Effector memory CD8-positive, alpha-beta T cell (primary cell): Measurements from ENCODE around the gene HLA-DQA1.
A peak's percentile ranks its signal among the peaks of the same experiment; 100 is the strongest.
"Not testable (repeated sequence)": the region's sequence is repeated elsewhere in the genome, so short reads cannot be mapped to it uniquely, and the experiment has no call there.

Experiments
- ATAC-seq: fragments of 150-1000 bp; cut with Tn5 transposase; replicated peaks from 2 replicates; pipeline ENCODE4 v1.10.0; 2021; ENCODE audit warnings: mild to moderate bottlenecking, moderate library complexity
- DNase-seq, 3 experiments: peaks; one replicate each; pipeline ENCODE4 v3.0.0; 2021
- H3K27ac Mint-ChIP-seq, 2 donors: one replicate each; pipeline ENCODE4 v1.8.0; 2022; ENCODE audit warnings: mild to moderate bottlenecking in 2 of 2, mixed read lengths in 2 of 2, moderate library complexity in 2 of 2
- H3K27me3 Mint-ChIP-seq, 2 donors: one replicate each; pipeline ENCODE4 v1.8.0; 2022; ENCODE audit warnings: mixed read lengths in 2 of 2
- H3K36me3 Mint-ChIP-seq: one replicate; pipeline ENCODE4 v1.8.0; 2022; ENCODE audit warnings: mild to moderate bottlenecking, moderate library complexity, mixed read lengths; ENCODE audit not compliant: insufficient read depth
- H3K4me1 Mint-ChIP-seq, 2 donors: one replicate each; pipeline ENCODE4 v1.8.0; 2022; ENCODE audit warnings: low read depth in 2 of 2, mixed read lengths in 2 of 2
- H3K4me3 Mint-ChIP-seq, 2 donors: one replicate each; pipeline ENCODE4 v1.8.0; 2022; ENCODE audit warnings: mild to moderate bottlenecking in 2 of 2, mixed read lengths in 2 of 2, moderate library complexity in 2 of 2
- H3K9me3 Mint-ChIP-seq, 2 donors: one replicate each; pipeline ENCODE4 v1.8.0; 2022; ENCODE audit warnings: mixed read lengths in 2 of 2

Gene HLA-DQA1

GRCh38 chr6:32627831-32628230 is 9.4 kb upstream of the HLA-DQA1 start:
- peak in 2 of 3 experiments; percentile 42 to 69 for DNase-seq
- H3K4me3 Mint-ChIP-seq: peak overlapping the region; percentile 17 to 53
- no peaks in the 10 kb centered on the region for H3K9me3 Mint-ChIP-seq
- no peak for ATAC-seq
- peaks cover 18 to 28% of the 10 kb centered on the region in 2 donors for H3K4me1 Mint-ChIP-seq
- peaks cover 6% of the 10 kb centered on the region for H3K36me3 Mint-ChIP-seq
- H3K27ac Mint-ChIP-seq: peak overlapping the region; percentile 64 to 89
- no peaks in the 10 kb centered on the region for H3K27me3 Mint-ChIP-seq

DNA sequence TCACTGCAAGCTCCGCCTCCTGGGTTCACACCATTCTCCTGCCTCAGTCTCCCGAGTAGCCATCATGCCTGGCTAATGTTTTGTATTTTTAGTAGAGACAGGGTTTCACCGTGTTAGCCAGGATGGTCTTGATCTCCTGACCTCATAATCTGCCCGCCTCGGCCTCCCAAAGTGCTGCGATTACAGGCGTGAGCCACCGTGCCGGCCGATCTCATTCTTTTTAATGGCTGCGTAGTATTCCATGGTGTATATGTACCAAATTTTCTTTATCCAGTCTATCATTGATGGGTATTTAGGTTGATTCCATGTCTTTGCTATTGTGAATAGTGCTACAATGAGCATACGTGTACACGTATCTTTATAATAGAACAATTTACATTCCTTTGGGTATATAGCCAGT is 7.4 kb upstream of the HLA-DQA1 start:
- H3K36me3 Mint-ChIP-seq, H3K9me3 Mint-ChIP-seq, ATAC-seq, H3K4me3 Mint-ChIP-seq, H3K27ac Mint-ChIP-seq, DNase-seq, H3K27me3 Mint-ChIP-seq: not testable (repeated sequence)
- H3K4me1 Mint-ChIP-seq: peaks cover 11 to 12% of the 10 kb centered on the region in 2 donors

- peaks cover 14% of the 10 kb centered on the region for H3K36me3 Mint-ChIP-seq
- no peak overlapping the region for H3K27ac Mint-ChIP-seq
- peaks cover 0 to 26% of the 10 kb centered on the region in 2 donors for H3K27me3 Mint-ChIP-seq
- ATAC-seq: no peak
- H3K4me1 Mint-ChIP-seq: peaks cover 7 to 21% of the 10 kb centered on the region in 2 donors
- no peak overlapping the region for H3K4me3 Mint-ChIP-seq
- H3K9me3 Mint-ChIP-seq: no peaks in the 10 kb centered on the region
- no peak for DNase-seq
Measured at GRCh38 chr6:32635526-32636123, 1.6 kb upstream of the HLA-DQA1 start.

DNA sequence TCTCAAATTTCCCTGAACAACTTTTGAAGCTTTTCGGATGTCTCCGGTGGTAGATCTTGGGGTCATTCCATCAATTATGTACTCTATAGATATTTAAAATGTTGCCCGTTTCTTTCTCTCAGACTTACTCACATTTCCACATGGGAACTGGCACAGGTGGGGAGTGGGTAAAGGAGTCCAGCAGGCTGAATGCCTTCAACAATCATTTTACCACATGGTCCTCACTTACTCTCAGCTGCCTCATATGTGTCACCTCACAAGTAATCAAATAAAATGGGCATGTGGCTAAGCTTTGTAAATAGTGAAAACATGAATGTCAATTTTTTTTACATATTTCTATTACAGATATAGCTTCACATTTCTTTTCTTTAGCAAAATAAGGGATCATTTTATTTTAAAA is 677 bp downstream of the HLA-DQA1 start:
- Mint-ChIP-seq H3K9me3 (no peaks in the 10 kb centered on the region), H3K36me3 (peaks cover 24% of the 10 kb centered on the region), H3K4me3 (peak overlapping the region; percentile 42 to 79), H3K4me1 (peaks cover 21 to 43% of the 10 kb centered on the region in 2 donors), H3K27me3 (peaks cover 0 to 26% of the 10 kb centered on the region in 2 donors), H3K27ac (peak overlapping the region; percentile 26 to 80)
- no peak for ATAC-seq
- DNase-seq: no peak

- H3K4me1 Mint-ChIP-seq: peaks cover 21 to 48% of the 10 kb centered on the region in 2 donors
- no peaks in the 10 kb centered on the region for H3K9me3 Mint-ChIP-seq
- peaks cover 24% of the 10 kb centered on the region for H3K36me3 Mint-ChIP-seq
- H3K27ac Mint-ChIP-seq: peak overlapping the region; percentile 26 to 80
- ATAC-seq (no peak), DNase-seq (no peak)
- H3K27me3 Mint-ChIP-seq: peaks cover 0 to 26% of the 10 kb centered on the region in 2 donors
- H3K4me3 Mint-ChIP-seq: peak overlapping the region; percentile 42 to 79
Measured at GRCh38 chr6:32638532-32639219, 1.5 kb downstream of the HLA-DQA1 start.

DNA sequence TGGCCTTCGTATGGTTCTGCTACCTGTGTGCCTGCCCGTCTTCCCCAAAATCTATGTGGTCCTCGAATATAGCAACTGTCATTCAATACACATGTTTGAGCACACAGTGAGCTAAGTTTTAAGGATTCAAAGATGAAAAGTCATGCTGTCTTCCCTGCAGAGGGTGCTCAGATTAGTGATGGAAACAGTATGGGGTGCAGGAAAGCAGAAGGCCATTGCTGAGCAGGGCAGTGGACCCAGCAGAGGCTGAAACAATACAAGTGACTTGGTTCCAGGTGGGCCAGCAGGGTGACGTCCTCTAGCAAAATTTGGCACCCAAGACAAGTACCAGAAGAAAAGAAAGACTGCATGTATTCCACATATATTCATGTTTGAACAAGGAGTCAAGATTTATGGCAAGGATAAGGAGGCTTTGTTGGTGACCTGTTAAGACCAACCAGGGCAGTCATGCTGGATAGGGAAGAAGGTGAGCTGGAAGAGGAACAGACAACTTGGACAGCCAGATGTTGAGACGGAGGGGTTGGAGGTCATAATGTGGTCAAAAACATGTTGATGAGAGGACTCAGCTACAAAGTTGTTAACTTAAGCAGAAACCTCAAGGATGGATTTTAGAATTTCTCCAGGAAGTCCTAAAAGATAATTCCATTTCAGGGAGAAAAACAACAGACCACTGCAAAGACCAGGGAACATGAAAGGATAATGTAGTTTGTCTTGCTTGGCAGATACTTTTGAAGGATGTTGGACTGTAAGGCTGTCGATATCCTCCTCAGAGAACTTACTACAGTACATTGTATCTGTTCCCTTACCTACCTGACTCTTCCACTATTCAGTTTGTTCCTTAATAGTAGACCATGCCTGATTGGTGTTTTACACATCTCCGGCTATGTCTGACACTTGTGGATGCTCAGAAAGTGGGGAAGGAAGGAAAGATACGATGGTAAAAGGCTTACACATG is 2.5 kb downstream of the HLA-DQA1 start:
- DNase-seq (no peak), ATAC-seq (no peak)
- peaks cover 0 to 22% of the 10 kb centered on the region in 2 donors for H3K27me3 Mint-ChIP-seq
- H3K4me3 Mint-ChIP-seq: peak overlapping the region; percentile 42 to 79
- H3K36me3 Mint-ChIP-seq: peaks cover 26% of the 10 kb centered on the region
- no peaks in the 10 kb centered on the region for H3K9me3 Mint-ChIP-seq
- peak overlapping the region in 1 of 2 donors; percentile 80 for H3K27ac Mint-ChIP-seq
- peaks cover 20 to 49% of the 10 kb centered on the region in 2 donors for H3K4me1 Mint-ChIP-seq

- Mint-ChIP-seq H3K27ac (peak overlapping the region in 1 of 2 donors; percentile 41), H3K9me3 (no peaks in the 10 kb centered on the region), H3K4me3 (peak overlapping the region; percentile 5 to 32), H3K4me1 (peaks cover 20 to 53% of the 10 kb centered on the region in 2 donors), H3K27me3 (peaks cover 0 to 11% of the 10 kb centered on the region in 2 donors), H3K36me3 (peaks cover 25% of the 10 kb centered on the region)
- DNase-seq: no peak
- no peak for ATAC-seq
Measured at GRCh38 chr6:32641122-32641521, 3.9 kb downstream of the HLA-DQA1 start.

- peak overlapping the region; percentile 24 to 32 for H3K4me3 Mint-ChIP-seq
- H3K4me1 Mint-ChIP-seq: peaks cover 20 to 50% of the 10 kb centered on the region in 2 donors
- H3K36me3 Mint-ChIP-seq: peaks cover 22% of the 10 kb centered on the region
- H3K9me3 Mint-ChIP-seq, H3K27me3 Mint-ChIP-seq, DNase-seq: not testable (repeated sequence)
- peak overlapping the region; percentile 36 to 41 for H3K27ac Mint-ChIP-seq
- peak; percentile 47 for ATAC-seq
Measured at GRCh38 chr6:32641785-32642719, 4.8 kb downstream of the HLA-DQA1 start.

- no peaks in the 10 kb centered on the region for H3K9me3 Mint-ChIP-seq
- DNase-seq: no peak
- no peaks in the 10 kb centered on the region for H3K27me3 Mint-ChIP-seq
- H3K36me3 Mint-ChIP-seq: peaks cover 17% of the 10 kb centered on the region
- peaks cover 20 to 45% of the 10 kb centered on the region in 2 donors for H3K4me1 Mint-ChIP-seq
- ATAC-seq: no peak
- H3K4me3 Mint-ChIP-seq: no peak overlapping the region
- peak overlapping the region in 1 of 2 donors; percentile 23 for H3K27ac Mint-ChIP-seq
Measured at GRCh38 chr6:32642720-32643106, 5.5 kb downstream of the HLA-DQA1 start.

DNA sequence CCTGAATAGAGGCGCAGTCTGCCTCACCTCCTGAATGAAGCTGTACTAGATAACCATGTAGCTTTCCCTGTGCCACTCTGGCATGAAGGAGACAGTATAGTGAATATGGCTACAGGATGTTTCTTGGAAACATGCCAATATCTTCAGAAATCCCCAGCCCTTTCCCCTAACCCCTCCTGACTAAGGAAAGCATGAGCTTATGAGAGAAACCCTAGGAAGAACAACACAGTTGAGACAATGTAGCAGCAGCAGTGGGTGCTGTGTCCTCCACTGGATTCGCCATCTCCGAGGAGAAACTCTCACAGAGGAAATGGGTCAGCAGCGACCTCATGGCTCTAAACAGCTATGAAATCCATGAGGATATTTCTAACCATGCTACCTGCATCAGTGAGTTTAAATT is 6.7 kb downstream of the HLA-DQA1 start:
- ATAC-seq (no peak), DNase-seq (no peak)
- Mint-ChIP-seq H3K36me3 (peaks cover 12% of the 10 kb centered on the region), H3K4me1 (peaks cover 20 to 38% of the 10 kb centered on the region in 2 donors), H3K27me3 (no peaks in the 10 kb centered on the region), H3K27ac (no peak overlapping the region), H3K9me3 (no peaks in the 10 kb centered on the region), H3K4me3 (no peak overlapping the region)

GRCh38 chr6:32645047-32645703 is 8.0 kb downstream of the HLA-DQA1 start:
- no peak for DNase-seq
- Mint-ChIP-seq H3K27me3 (no peaks in the 10 kb centered on the region), H3K36me3 (peaks cover 12% of the 10 kb centered on the region), H3K4me1 (peaks cover 14 to 32% of the 10 kb centered on the region in 2 donors), H3K27ac (no peak overlapping the region), H3K9me3 (no peaks in the 10 kb centered on the region), H3K4me3 (no peak overlapping the region)
- no peak for ATAC-seq

DNA sequence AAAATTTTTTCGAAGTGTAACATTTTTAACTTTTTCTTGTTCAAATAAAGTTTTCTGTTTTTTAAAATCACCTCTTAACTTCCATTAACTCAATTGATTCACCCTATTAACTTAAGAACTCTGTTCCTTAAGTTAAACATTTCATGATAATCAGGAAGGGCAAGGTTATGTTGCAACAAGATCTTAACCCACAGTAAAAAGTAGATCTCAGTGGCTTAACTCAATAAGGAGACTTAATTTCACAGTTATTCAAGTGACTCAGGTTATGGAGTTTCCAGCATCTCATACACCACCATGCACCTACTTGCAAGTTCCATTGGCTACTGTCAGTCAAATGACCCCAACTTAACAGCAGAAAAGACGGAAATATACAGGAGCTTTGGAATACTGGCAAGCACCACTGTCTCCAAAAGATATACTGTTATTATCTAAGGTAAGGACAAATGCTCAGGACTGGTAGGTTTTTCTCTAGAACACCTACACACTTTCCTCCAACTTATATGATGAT is 18.1 kb downstream of the HLA-DQA1 start:
- Mint-ChIP-seq H3K4me1 (peaks cover 3 to 4% of the 10 kb centered on the region in 2 donors), H3K4me3 (no peak overlapping the region), H3K27ac (no peak overlapping the region), H3K36me3 (peaks cover 7% of the 10 kb centered on the region), H3K27me3 (no peaks in the 10 kb centered on the region), H3K9me3 (no peaks in the 10 kb centered on the region)
- no peak for DNase-seq
- no peak for ATAC-seq
